A204.1 (cell line): ENCODE data around the gene C1QTNF1.

Source experiments
- FAIRE-seq: peaks from 2 replicates; lab custom pipeline; 2012; peaks lifted over from hg19 to GRCh38; lab: Jason Lieb, UNC

Gene C1QTNF1

GRCh38 chr17:79081571-79082276, 57.8 kb downstream of the C1QTNF1 start:
- no peak for FAIRE-seq

DNA sequence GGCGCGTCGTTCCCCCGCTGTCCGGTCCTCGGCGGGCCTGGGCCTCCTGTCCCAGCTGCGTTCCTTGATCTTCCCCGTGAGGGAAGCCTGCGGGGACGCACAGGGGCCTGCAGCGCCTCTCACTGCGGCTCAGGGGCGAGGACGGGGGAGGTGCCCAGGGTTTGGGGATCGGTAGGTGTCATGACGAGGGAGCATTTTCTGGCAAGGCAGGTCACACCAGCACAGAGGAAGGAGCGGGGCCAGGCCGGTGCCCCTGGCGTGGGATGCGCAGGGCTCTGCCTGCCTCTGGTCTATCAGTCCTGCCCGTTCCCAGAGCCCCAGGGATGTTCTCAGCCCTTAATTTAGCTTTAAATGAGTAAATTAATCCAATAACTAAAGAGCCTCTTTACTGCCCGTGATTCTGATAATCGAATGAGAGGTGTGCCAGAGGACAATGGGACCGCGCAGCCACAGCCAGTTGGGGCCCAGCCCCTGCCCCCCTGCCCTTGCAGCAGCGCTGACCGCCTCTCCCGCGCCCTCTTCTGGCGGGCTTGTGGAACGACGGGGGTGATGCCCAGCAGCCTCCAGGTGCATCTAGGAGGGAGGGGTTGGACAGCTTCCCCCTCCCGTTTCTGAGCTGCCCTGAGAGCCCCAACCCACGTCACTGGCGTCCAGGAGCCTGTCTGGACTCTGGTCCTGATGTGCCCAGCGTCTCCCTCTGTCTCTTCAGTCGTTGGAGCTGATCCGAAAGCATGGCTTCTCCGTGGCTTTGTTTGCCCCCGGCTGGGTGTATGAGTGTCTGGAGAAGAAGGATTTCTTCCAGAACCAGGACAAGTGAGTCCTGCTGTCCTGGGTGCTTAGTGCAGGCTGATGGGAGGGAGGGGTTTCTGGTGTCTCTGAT, 58.6 kb downstream of the C1QTNF1 start:
- FAIRE-seq = no peak

GRCh38 chr17:79083191-79083971, 59.4 kb downstream of the C1QTNF1 start:
- no peak for FAIRE-seq

GRCh38 chr17:79084291-79085153, 60.6 kb downstream of the C1QTNF1 start:
- FAIRE-seq = no peak

- FAIRE-seq = no peak
Measured at GRCh38 chr17:79085154-79085920, 61.4 kb downstream of the C1QTNF1 start.

DNA sequence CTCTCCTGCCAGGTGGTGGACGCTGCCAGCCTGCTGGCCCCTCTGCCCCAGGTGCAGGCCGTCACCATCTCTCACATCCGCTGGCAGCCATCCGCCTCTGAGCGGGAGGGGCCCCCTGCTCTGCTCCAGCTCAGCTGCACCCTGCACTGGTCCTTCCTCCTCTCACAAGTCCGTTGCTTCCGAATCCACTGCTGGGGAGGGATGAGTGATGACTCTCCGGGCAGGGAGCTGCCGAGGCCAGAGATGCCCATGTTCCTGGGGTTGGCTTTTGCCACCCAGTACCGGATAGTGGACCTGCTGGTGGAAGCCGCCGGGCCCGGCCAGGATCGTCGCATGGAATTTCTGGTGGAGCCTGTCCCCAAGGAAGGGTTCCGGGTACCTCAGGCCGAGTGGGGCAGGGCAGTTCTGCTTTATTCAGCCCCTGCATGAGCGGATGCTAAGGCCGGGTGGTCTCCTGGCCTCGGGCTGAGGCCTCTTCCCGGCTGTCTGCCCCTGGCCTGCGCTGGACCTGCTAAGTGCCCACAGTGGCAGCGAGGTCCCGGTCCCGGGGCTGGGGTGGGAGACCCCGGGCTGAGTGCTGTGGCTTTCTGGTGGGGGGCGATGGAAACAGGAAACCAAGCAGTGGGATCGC, 62.1 kb downstream of the C1QTNF1 start:
- FAIRE-seq = no peak

DNA sequence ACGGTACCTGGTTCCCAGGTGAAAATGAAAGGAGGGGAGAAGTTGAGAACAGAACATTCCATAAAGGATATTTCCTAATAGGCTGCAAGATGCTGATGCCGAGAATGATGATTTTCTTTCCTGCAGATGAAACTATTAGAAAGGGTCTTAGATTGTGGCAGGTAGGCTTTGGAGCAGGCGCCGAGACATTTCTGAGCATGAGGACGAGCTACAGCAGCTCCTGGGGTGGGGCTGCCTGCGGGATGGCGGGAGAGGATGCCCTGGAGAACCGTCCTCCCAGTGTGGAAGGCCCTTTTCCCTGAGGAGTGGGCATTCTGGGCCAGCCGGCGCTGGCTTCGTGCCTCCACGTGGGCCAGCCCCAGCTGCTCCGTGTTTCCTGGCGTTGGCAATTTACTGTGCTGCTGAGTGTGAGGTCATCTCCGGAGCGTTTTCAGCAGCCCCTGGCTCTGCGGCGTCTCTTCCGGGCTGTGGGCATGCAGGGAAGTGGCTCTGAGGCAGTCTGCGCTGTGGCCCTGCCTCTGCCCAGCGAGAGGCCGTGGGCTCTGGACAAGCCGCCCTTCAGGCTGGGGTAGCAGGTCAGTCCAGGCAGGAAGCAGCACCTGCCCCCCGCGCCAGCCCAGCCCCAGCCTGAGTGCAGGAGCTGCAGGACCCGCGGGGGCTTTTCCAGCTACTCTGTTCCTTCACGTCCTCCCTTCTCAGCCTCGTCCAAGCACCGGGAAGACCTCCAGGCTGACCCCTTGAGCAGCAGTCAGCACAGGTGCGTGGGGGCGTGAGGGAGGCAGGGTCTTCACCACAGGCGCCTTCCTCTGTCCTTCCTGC, 62.8 kb downstream of the C1QTNF1 start:
- FAIRE-seq = no peak

DNA sequence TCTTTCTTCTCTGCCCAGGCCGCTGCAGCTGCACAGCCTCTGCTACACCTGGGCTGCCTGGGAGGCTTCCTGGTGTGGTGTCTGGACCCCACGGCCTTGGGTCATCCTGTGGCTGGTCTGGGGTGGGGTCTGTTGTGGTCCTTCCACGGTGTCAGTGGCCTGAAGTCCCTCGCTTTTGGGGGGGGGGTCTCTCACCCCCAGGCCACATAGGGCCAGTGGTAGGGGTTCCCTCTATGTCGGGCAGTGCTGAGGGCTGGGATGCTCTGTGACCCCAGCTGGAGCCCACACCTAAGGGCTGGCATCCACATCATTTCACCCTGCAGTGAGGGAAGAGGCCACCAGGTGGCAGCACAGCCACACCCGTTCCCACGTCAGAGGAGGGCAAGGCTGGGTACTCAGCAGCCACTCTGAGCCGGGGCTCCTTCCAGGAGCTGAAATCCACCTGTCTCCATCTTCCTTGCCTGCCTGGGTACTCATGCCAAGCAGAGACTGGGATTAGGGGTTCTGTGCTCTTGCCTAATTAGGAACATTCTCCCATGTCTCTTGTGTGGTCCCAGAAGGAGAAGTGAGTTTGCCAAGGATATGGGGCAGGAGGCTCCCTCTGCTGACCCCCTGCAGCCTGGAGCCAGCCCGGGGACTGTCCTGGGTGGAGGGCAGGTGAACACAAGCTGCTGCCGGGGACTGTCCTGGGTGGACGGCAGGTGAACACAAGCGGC, 63.6 kb downstream of the C1QTNF1 start:
- FAIRE-seq = no peak

GRCh38 chr17:79088247-79088996, 64.5 kb downstream of the C1QTNF1 start:
- FAIRE-seq = no peak

DNA sequence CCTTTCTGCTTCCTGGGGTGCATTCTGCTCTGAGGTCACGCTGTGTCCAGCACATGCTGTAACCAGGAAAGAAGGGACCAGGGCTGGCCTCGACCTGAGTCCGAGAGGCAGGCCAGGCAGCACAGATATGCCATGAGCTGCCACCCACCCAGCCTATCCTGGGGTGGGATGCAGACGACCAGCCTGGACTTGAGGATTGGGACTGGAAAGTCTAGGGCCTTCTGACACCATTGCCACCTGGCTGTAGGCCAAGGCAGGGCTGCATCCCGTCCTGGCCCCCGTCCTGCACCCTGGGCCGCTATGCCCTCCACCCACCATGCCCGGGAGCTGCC, 65.0 kb downstream of the C1QTNF1 start:
- no peak for FAIRE-seq

DNA sequence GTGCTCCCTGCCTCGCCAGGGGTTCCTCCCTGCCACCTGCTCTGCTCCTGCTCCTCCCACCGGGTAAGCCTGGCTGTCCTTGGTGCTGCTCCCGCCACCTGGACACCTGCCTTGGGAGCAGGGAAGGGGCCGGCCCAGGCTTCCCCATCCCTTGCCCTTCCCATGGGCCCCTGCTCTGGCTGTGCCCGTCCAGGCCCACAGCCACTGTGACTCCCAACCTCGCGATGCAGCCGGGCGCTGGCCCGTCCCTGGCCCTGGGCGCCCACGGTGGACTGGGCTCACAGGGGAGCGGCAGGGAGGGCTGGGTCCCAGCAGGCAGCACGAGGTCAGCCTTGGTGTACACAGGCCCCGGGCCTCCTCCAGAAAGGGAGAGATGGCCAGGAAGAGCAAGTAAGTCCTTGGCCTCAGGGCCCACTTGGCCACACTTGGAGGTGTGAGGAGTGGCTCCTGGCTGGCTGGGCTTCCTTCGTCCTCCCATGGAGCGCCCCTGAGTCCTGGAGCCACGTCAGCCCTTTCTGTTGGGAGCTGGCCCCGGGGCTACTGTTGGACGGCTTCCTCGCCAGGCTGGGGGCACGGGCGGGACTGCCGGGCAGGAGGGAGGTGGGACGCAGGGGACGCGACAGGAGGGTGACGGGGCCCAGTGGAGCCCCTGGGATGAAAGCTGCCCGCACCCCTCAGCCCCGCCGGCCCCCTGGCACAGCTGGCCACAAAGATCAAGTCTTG, 65.9 kb downstream of the C1QTNF1 start:
- FAIRE-seq = no peak

- no peak for FAIRE-seq
Measured at GRCh38 chr17:79090443-79091225, 66.7 kb downstream of the C1QTNF1 start.

- FAIRE-seq = no peak
Measured at GRCh38 chr17:79091226-79091670, 67.3 kb downstream of the C1QTNF1 start.

- FAIRE-seq = no peak
Measured at GRCh38 chr17:79092567-79092966, 68.6 kb downstream of the C1QTNF1 start.

DNA sequence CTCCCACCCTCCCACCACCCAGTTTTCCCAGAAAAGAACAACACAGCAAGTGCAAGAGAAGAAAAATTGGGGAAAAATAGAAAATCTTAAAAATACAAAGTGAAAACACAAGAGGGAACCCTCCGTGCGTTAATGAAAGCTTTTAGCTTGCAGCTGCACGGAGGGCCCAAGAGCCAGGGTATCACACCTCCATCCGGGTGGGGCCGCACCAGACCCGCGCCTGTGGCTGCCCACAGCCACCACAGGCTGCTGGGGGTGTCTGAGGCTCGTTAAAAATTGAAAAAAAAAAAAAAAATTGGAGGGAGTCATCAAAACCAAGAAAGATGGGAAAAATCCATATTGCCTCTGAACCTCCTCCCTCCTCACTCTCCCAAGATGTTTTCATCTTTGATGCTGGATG, 69.3 kb downstream of the C1QTNF1 start:
- no peak for FAIRE-seq

GRCh38 chr17:79094261-79094660, 70.3 kb downstream of the C1QTNF1 start:
- no peak for FAIRE-seq
